Measurements from ENCODE around the gene MTUS2. TPM values are rescaled to one million over a fixed set of nuclear protein-coding genes. Genes with fewer than 3 reads are reported as not detected.

MTUS2 gene
- total and polyA plus RNA-seq, 9 of the 15 experiments (the other 6 are each of a cell fraction or from before 2014, with no cell fraction given): 0.01 to 0.28 (median 0.06) TPM; not detected in 1

DNA sequence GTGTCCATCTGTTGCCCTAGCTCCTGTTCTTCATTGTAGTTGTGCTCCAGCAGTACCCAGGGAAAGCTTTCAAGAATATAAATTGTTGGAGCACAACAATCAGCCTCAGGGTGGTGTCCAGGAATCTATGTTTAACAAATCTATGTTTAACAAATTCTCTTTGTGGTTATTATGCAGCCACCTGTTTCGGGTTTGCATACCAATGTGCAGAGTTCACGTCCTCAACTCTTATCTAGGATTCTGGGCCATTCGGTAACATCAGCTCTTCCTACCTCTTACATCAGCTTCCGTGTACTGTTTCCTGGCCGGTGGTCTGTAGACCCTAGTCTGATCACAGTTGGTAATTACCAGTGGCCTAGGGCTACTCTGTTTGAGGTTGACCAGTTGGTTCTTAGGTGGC, 17.0 kb downstream of the MTUS2 start:
- no peak for ATAC-seq
- POLR2A ChIA-PET: interaction anchor here (0.5 to 0.6 kb wide), 2 partner anchors 30 to 611 kb away, joined by 3 read pairs; no protein-coding TSS in a partner anchor
- H3K27me3 ChIP-seq (ENCODE audit: control insufficient read depth in 2 of 2, insufficient read depth in 2 of 2, low read length in 2 of 2): no peaks in the 10 kb centered on the region
- H3K79me2 ChIP-seq (ENCODE audit: control insufficient read depth, insufficient read depth, low read length): no peaks in the 10 kb centered on the region
- no peaks in the 10 kb centered on the region for H3K36me3 ChIP-seq (ENCODE audit: control insufficient read depth, insufficient read depth, low read length)
- in situ Hi-C loops (cut with MboI) (no loop called here), intact Hi-C loops (cut with micrococcal nuclease) (no loop called here)
- H3K27ac ChIP-seq (ENCODE audit: extremely low read depth, low read depth, low read length): no peak overlapping the region
- no peak overlapping the region for H3K4me2 ChIP-seq (ENCODE audit: insufficient read depth, low read length)
- no peaks in the 10 kb centered on the region for H3K4me1 ChIP-seq (replicated peaks in 1 of 2; ENCODE audit: control insufficient read depth in 2 of 2, insufficient read depth in 2 of 2, low read length in 2 of 2)
- no peaks in the 10 kb centered on the region for H4K20me1 ChIP-seq (replicated peaks; ENCODE audit: control insufficient read depth, insufficient read depth, low read length)
- WGBS (ENCODE audit: insufficient coverage, low coverage, missing lambda C conversion rate): 3% methylated on average over 5 of the region's 5 CpGs
- no peak for DNase-seq (ENCODE audit: extremely low read depth in 1 of 4, low spot score in 3 of 4)
- BruUV-seq (replicated peaks): no TSS peak
- no peak overlapping the region for H3K9ac ChIP-seq (ENCODE audit: insufficient read depth in 1 of 2, low read depth in 2 of 2, low read length in 2 of 2)
- H2AFZ ChIP-seq (ENCODE audit: low read depth, low read length): no peak overlapping the region
- FAIRE-seq: no peak
- H3K4me3 ChIP-seq: no peak overlapping the region
- CTCF ChIA-PET (ENCODE audit: low intra/inter-chr PET ratio): no interaction called here
- no peaks in the 10 kb centered on the region for H3K9me3 ChIP-seq (replicated peaks; ENCODE audit: control insufficient read depth, insufficient read depth, low read depth, low read length)
- no peaks in the 10 kb centered on the region for H3K9me1 ChIP-seq (ENCODE audit: control insufficient read depth, insufficient read depth, low read length)
- TF ChIP-seq, protein P1, sequence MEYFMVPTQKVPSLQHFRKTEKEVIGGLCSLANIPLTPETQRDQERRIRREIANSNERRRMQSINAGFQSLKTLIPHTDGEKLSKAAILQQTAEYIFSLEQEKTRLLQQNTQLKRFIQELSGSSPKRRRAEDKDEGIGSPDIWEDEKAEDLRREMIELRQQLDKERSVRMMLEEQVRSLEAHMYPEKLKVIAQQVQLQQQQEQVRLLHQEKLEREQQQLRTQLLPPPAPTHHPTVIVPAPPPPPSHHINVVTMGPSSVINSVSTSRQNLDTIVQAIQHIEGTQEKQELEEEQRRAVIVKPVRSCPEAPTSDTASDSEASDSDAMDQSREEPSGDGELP (CRISPR knock-in tag; IDR thresholded peaks at IDR 0.05; ENCODE audit: borderline replicate concordance): no peak
- TF ChIP-seq SAP30 (IDR thresholded peaks at IDR 0.05; ENCODE audit: borderline replicate concordance, insufficient read depth, low read depth, low read length, poor library complexity, severe bottlenecking): no peak
- no peak for TF ChIP-seq ARID2 (IDR thresholded peaks at IDR 0.05)
- no peak for TF ChIP-seq ZNF140 (CRISPR knock-in tag; IDR thresholded peaks at IDR 0.05)
- TF ChIP-seq, protein P2, sequence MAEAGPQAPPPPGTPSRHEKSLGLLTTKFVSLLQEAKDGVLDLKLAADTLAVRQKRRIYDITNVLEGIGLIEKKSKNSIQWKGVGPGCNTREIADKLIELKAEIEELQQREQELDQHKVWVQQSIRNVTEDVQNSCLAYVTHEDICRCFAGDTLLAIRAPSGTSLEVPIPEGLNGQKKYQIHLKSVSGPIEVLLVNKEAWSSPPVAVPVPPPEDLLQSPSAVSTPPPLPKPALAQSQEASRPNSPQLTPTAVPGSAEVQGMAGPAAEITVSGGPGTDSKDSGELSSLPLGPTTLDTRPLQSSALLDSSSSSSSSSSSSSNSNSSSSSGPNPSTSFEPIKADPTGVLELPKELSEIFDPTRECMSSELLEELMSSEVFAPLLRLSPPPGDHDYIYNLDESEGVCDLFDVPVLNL (CRISPR knock-in tag; IDR thresholded peaks at IDR 0.05; ENCODE audit: low read depth): no peak
- TF ChIP-seq TOE1 (IDR thresholded peaks at IDR 0.05; ENCODE audit: borderline replicate concordance): no peak
- no peak for TF ChIP-seq TOE1 (CRISPR knock-in tag; IDR thresholded peaks at IDR 0.05; ENCODE audit: borderline replicate concordance, low read depth)
- TF ChIP-seq RAD21 (CRISPR knock-in tag; conservative IDR thresholded peaks at IDR 0.05 in 1 of 2, IDR thresholded peaks at IDR 0.05 in 1 of 2): no peak
- no peak for TF ChIP-seq FUS (optimal IDR thresholded peaks at IDR 0.05; ENCODE audit: low read depth, low read length)
- no peak for TF ChIP-seq CTCF (IDR thresholded peaks at IDR 0.05 in 2 of 3, conservative IDR thresholded peaks at IDR 0.05 in 1 of 3; ENCODE audit: insufficient read depth in 2 of 3, low read depth in 1 of 3, low read length in 3 of 3)

All from K562 (cell line).